Neural progenitor cell (in vitro differentiated cells): ENCODE results near the gene PLA2G4E. TPM values are rescaled to one million over a fixed set of nuclear protein-coding genes. Genes with fewer than 3 reads are reported as not detected.

Source experiments
- DNase-seq: peaks from one replicate; pipeline ENCODE4 v3.0.0-alpha.2; 2016; ENCODE audit warnings: low spot score
- H2AFZ ChIP-seq: fragments of 200-600 bp; sonication (generic); replicated peaks from 2 replicates; pipeline ENCODE4 v1.6.1; 2016; ENCODE audit warnings: antibody characterized with exemption
- H3F3A ChIP-seq: fragments of 200-600 bp; sonication (generic); 2 replicates; pipeline ENCODE4 v1.6.1; 2016; ENCODE audit warnings: antibody characterized with exemption, low read depth
- H3K27ac ChIP-seq: fragments of 200-600 bp; sonication (generic); 2 replicates; pipeline ENCODE4 v1.5.1; 2016; ENCODE audit warnings: mild to moderate bottlenecking
- H3K27me3 ChIP-seq: fragments of 200-600 bp; sonication (generic); 2 replicates; pipeline ENCODE4 v1.6.1; 2016; ENCODE audit warnings: mild to moderate bottlenecking, moderate library complexity
- H3K36me3 ChIP-seq: fragments of 200-600 bp; sonication (generic); 2 replicates; pipeline ENCODE4 v1.5.1; 2016
- H3K4me1 ChIP-seq: fragments of 200-600 bp; sonication (generic); 2 replicates; pipeline ENCODE4 v1.6.1; 2016; ENCODE audit warnings: mixed run types
- H3K4me2 ChIP-seq: fragments of 200-600 bp; sonication (generic); 2 replicates; pipeline ENCODE4 v1.6.1; 2016
- H3K4me3 ChIP-seq: fragments of 200-600 bp; sonication (generic); 2 replicates; pipeline ENCODE4 v1.5.1; 2016
- H3K79me2 ChIP-seq: fragments of 200-600 bp; sonication (generic); 2 replicates; pipeline ENCODE4 v1.6.1; 2016; ENCODE audit warnings: low read depth
- H3K9ac ChIP-seq: fragments of 200-600 bp; sonication (generic); 2 replicates; pipeline ENCODE4 v1.6.1; 2016
- H3K9me3 ChIP-seq: fragments of 200-600 bp; sonication (generic); 2 replicates; pipeline ENCODE4 v1.5.1; 2016; ENCODE audit warnings: low read depth
- H4K20me1 ChIP-seq: fragments of 200-600 bp; sonication (generic); 2 replicates; pipeline ENCODE4 v1.6.1; 2016; ENCODE audit warnings: low read depth
- H3K27ac Mint-ChIP-seq: 3 replicates; pipeline ENCODE4 v1.8.0; 2021; ENCODE audit warnings: mixed read lengths
- H3K27me3 Mint-ChIP-seq: 2 replicates; pipeline ENCODE4 v1.8.0; 2022; ENCODE audit warnings: low read depth, mild to moderate bottlenecking, inconsistent platforms, moderate library complexity, mixed read lengths; ENCODE audit not compliant: insufficient read depth
- H3K36me3 Mint-ChIP-seq: 3 replicates; pipeline ENCODE4 v1.8.0; 2021; ENCODE audit warnings: mixed read lengths
- H3K4me1 Mint-ChIP-seq: 3 replicates; pipeline ENCODE4 v1.8.0; 2021; ENCODE audit warnings: mixed read lengths
- H3K4me3 Mint-ChIP-seq: 3 replicates; pipeline ENCODE4 v1.8.0; 2021; ENCODE audit warnings: mild to moderate bottlenecking, moderate library complexity, mixed read lengths
- H3K9me3 Mint-ChIP-seq: 3 replicates; pipeline ENCODE4 v1.8.0; 2020; ENCODE audit warnings: mixed read lengths
- EZH2 ChIP-seq: fragments of 200-600 bp; sonication (generic); IDR thresholded peaks from 2 replicates; pipeline ENCODE4 v1.6.1; 2017; ENCODE audit warnings: antibody characterized with exemption, mild to moderate bottlenecking, moderate library complexity
- EZH2phosphoT487 ChIP-seq: fragments of 200-600 bp; sonication (generic); IDR thresholded peaks from 2 replicates; pipeline ENCODE4 v1.6.1; 2017; ENCODE audit warnings: antibody characterized with exemption
- total RNA-seq: library from RNA; depleted of rRNA; stranded (reverse); fragments of >200 nt; gene quantifications from 2 replicates; pipeline ENCODE4 v1.2.3, GENCODE V29; 2015; ENCODE audit warnings: low replicate concordance
- TF ChIP-seq, protein P1 (sequence below): fragments of 200-600 bp; sonication (generic); IDR thresholded peaks from 2 replicates; pipeline ENCODE4 v1.5.1; 2017; ENCODE audit warnings: antibody characterized with exemption, mild to moderate bottlenecking

Gene PLA2G4E
- total RNA-seq, 1 donor from 2014 or later = not detected

- Histone ChIP-seq H3K27me3 (peaks cover 2% of the 10 kb centered on the region), H3K4me1 (no peaks in the 10 kb centered on the region), H3F3A (no peaks in the 10 kb centered on the region), H3K4me2 (no peak overlapping the region), H3K79me2 (no peaks in the 10 kb centered on the region), H3K36me3 (no peaks in the 10 kb centered on the region), H3K27ac (no peak overlapping the region), H4K20me1 (no peaks in the 10 kb centered on the region), H2AFZ (no peak overlapping the region), H3K9ac (no peak overlapping the region), H3K9me3 (no peaks in the 10 kb centered on the region), H3K4me3 (no peak overlapping the region)
- Mint-ChIP-seq H3K9me3 (peaks cover 9% of the 10 kb centered on the region), H3K4me3 (no peak overlapping the region), H3K27me3 (peaks cover 11% of the 10 kb centered on the region), H3K36me3 (no peaks in the 10 kb centered on the region), H3K4me1 (peaks cover 19% of the 10 kb centered on the region), H3K27ac (no peak overlapping the region)
- no peak for DNase-seq
- TF ChIP-seq, protein P1, sequence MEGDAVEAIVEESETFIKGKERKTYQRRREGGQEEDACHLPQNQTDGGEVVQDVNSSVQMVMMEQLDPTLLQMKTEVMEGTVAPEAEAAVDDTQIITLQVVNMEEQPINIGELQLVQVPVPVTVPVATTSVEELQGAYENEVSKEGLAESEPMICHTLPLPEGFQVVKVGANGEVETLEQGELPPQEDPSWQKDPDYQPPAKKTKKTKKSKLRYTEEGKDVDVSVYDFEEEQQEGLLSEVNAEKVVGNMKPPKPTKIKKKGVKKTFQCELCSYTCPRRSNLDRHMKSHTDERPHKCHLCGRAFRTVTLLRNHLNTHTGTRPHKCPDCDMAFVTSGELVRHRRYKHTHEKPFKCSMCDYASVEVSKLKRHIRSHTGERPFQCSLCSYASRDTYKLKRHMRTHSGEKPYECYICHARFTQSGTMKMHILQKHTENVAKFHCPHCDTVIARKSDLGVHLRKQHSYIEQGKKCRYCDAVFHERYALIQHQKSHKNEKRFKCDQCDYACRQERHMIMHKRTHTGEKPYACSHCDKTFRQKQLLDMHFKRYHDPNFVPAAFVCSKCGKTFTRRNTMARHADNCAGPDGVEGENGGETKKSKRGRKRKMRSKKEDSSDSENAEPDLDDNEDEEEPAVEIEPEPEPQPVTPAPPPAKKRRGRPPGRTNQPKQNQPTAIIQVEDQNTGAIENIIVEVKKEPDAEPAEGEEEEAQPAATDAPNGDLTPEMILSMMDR = no peak
- TF ChIP-seq EZH2 (no peak), EZH2phosphoT487 (no peak)
These were observed 42.4 kb upstream of the PLA2G4E start for GRCh38 chr15:42063122-42063848.

GRCh38 chr15:42062284-42062806 is 41.5 kb upstream of the PLA2G4E start:
- TF ChIP-seq EZH2 = no peak
- TF ChIP-seq EZH2phosphoT487 = no peak
- TF ChIP-seq, protein P1 = no peak
- no peaks in the 10 kb centered on the region for H3K9me3 ChIP-seq
- Mint-ChIP-seq H3K36me3 (no peaks in the 10 kb centered on the region), H3K27ac (no peak overlapping the region), H3K4me1 (peaks cover 19% of the 10 kb centered on the region), H3K9me3 (peaks cover 5% of the 10 kb centered on the region), H3K4me3 (no peak overlapping the region), H3K27me3 (peaks cover 16% of the 10 kb centered on the region)
- no peaks in the 10 kb centered on the region for H3F3A ChIP-seq
- H2AFZ ChIP-seq = no peak overlapping the region
- no peaks in the 10 kb centered on the region for H3K36me3 ChIP-seq
- H3K27ac ChIP-seq = no peak overlapping the region
- H4K20me1 ChIP-seq = no peaks in the 10 kb centered on the region
- H3K4me3 ChIP-seq = no peak overlapping the region
- no peaks in the 10 kb centered on the region for H3K79me2 ChIP-seq
- DNase-seq = no peak
- peaks cover 12% of the 10 kb centered on the region for H3K27me3 ChIP-seq
- H3K4me1 ChIP-seq = no peaks in the 10 kb centered on the region
- H3K9ac ChIP-seq = no peak overlapping the region
- H3K4me2 ChIP-seq = no peak overlapping the region

- H3K27me3 Mint-ChIP-seq = peaks cover 14% of the 10 kb centered on the region
- H3K36me3 Mint-ChIP-seq = no peaks in the 10 kb centered on the region
- no peak overlapping the region for H3K27ac Mint-ChIP-seq
- H4K20me1 ChIP-seq = no peaks in the 10 kb centered on the region
- H3K4me1 Mint-ChIP-seq = peaks cover 10% of the 10 kb centered on the region
- no peak overlapping the region for H3K27ac ChIP-seq
- no peak overlapping the region for H3K4me3 Mint-ChIP-seq
- no peaks in the 10 kb centered on the region for H3K9me3 ChIP-seq
- no peak overlapping the region for H3K9ac ChIP-seq
- H3K4me3 ChIP-seq = no peak overlapping the region
- H3K4me2 ChIP-seq = no peak overlapping the region
- peaks cover 24% of the 10 kb centered on the region for H3K27me3 ChIP-seq
- no peaks in the 10 kb centered on the region for H3K4me1 ChIP-seq
- no peaks in the 10 kb centered on the region for H3K79me2 ChIP-seq
- H3K9me3 Mint-ChIP-seq = no peaks in the 10 kb centered on the region
- no peaks in the 10 kb centered on the region for H3F3A ChIP-seq
- no peak overlapping the region for H2AFZ ChIP-seq
- DNase-seq = no peak
- no peaks in the 10 kb centered on the region for H3K36me3 ChIP-seq
- TF ChIP-seq EZH2 (no peak), EZH2phosphoT487 (no peak)
- TF ChIP-seq, protein P1 = no peak
These were observed 40.0 kb upstream of the PLA2G4E start for GRCh38 chr15:42060797-42061196.
